HAP-1 (cell line): Measurements from ENCODE around the gene CLCNKB.
A peak's percentile ranks its signal among the peaks of the same experiment; 100 is the strongest.

Experiments
- DNase-seq, 2 experiments: peaks; one replicate each; pipeline ENCODE4 v3.0.0-alpha.2; 2016 to 2020; ENCODE audit warnings: low spot score in 2 of 2
- H3K27me3 ChIP-seq: fragments of 250-450 bp; sonication (Bioruptor Pico); 2 replicates; pipeline ENCODE4 v1.5.1; 2020; ENCODE audit warnings: low read depth, mild to moderate bottlenecking, moderate library complexity
- H3K36me3 ChIP-seq: fragments of 250-450 bp; sonication (Bioruptor Pico); replicated peaks from 2 replicates; pipeline ENCODE4 v1.5.1; 2020; ENCODE audit warnings: mild to moderate bottlenecking
- H3K4me1 ChIP-seq: fragments of 250-450 bp; sonication (Bioruptor Pico); 2 replicates; pipeline ENCODE4 v1.5.1; 2020; ENCODE audit warnings: mild to moderate bottlenecking
- H3K4me3 ChIP-seq: fragments of 250-450 bp; sonication (Bioruptor Pico); 2 replicates; pipeline ENCODE4 v1.5.1; 2020; ENCODE audit warnings: mild to moderate bottlenecking, moderate library complexity
- H3K9me3 ChIP-seq: fragments of 250-450 bp; sonication (Bioruptor Pico); 2 replicates; pipeline ENCODE4 v1.5.1; 2020; ENCODE audit warnings: mild to moderate bottlenecking, moderate library complexity
- in situ Hi-C: fragments of 300-500 bp; cut with MboI; formaldehyde crosslinking; loops from 3 replicates; pipeline ENCODE4 v1.14.3; 2020; ENCODE audit warnings: low sequenced_read_pairs, inconsistent platforms, mixed read lengths

Gene CLCNKB

GRCh38 chr1:16075337-16076030 is 31.9 kb downstream of the CLCNKB start:
- no peaks in the 10 kb centered on the region for H3K27me3 ChIP-seq
- DNase-seq = no peak
- peaks cover 5% of the 10 kb centered on the region for H3K4me1 ChIP-seq
- in situ Hi-C loops = loop anchor here (10.0 kb wide), 1 partner anchor 289 kb away; the partner anchor contains the start of gene SZRD1
- H3K36me3 ChIP-seq = no peaks in the 10 kb centered on the region
- H3K4me3 ChIP-seq = no peak overlapping the region
- no peaks in the 10 kb centered on the region for H3K9me3 ChIP-seq

GRCh38 chr1:16076031-16076864 is 32.7 kb downstream of the CLCNKB start:
- in situ Hi-C loops = loop anchor here (10.0 kb wide), 1 partner anchor 289 kb away; the partner anchor contains the start of gene SZRD1
- Histone ChIP-seq H3K9me3 (no peaks in the 10 kb centered on the region), H3K4me3 (no peak overlapping the region), H3K4me1 (peaks cover 5% of the 10 kb centered on the region), H3K27me3 (no peaks in the 10 kb centered on the region), H3K36me3 (no peaks in the 10 kb centered on the region)
- DNase-seq = no peak

GRCh38 chr1:16076865-16077238 is 33.3 kb downstream of the CLCNKB start:
- Histone ChIP-seq H3K4me1 (peaks cover 5% of the 10 kb centered on the region), H3K4me3 (no peak overlapping the region), H3K9me3 (no peaks in the 10 kb centered on the region), H3K27me3 (no peaks in the 10 kb centered on the region), H3K36me3 (no peaks in the 10 kb centered on the region)
- in situ Hi-C loops = loop anchor here (10.0 kb wide), 1 partner anchor 288 kb away; the partner anchor contains the start of gene SZRD1
- no peak for DNase-seq

GRCh38 chr1:16077406-16078245 is 34.0 kb downstream of the CLCNKB start:
- no peak overlapping the region for H3K4me3 ChIP-seq
- no peaks in the 10 kb centered on the region for H3K9me3 ChIP-seq
- DNase-seq = no peak
- in situ Hi-C loops = loop anchor here (10.0 kb wide), 1 partner anchor 287 kb away; the partner anchor contains the start of gene SZRD1
- no peaks in the 10 kb centered on the region for H3K36me3 ChIP-seq
- peaks cover 5% of the 10 kb centered on the region for H3K4me1 ChIP-seq
- H3K27me3 ChIP-seq = no peaks in the 10 kb centered on the region

- Histone ChIP-seq H3K27me3 (no peaks in the 10 kb centered on the region), H3K9me3 (no peaks in the 10 kb centered on the region), H3K4me3 (no peak overlapping the region), H3K36me3 (no peaks in the 10 kb centered on the region), H3K4me1 (no peaks in the 10 kb centered on the region)
- in situ Hi-C loops = loop anchor here (10.0 kb wide), 1 partner anchor 286 kb away; the partner anchor contains the start of gene SZRD1
- peak; percentile 76 to 88 for DNase-seq
Measured at GRCh38 chr1:16078925-16079656, 35.5 kb downstream of the CLCNKB start.

- no peaks in the 10 kb centered on the region for H3K9me3 ChIP-seq
- H3K4me1 ChIP-seq = no peaks in the 10 kb centered on the region
- in situ Hi-C loops = loop anchor here (5.0 kb wide), 1 partner anchor 102 kb away; no protein-coding TSS in a partner anchor
- no peak for DNase-seq
- no peak overlapping the region for H3K4me3 ChIP-seq
- no peaks in the 10 kb centered on the region for H3K27me3 ChIP-seq
- no peaks in the 10 kb centered on the region for H3K36me3 ChIP-seq
Measured at GRCh38 chr1:16080422-16081150, 37.0 kb downstream of the CLCNKB start.

GRCh38 chr1:16081636-16082035 is 38.1 kb downstream of the CLCNKB start:
- Histone ChIP-seq H3K9me3 (no peaks in the 10 kb centered on the region), H3K36me3 (no peaks in the 10 kb centered on the region), H3K27me3 (no peaks in the 10 kb centered on the region), H3K4me1 (no peaks in the 10 kb centered on the region), H3K4me3 (no peak overlapping the region)
- in situ Hi-C loops = loop anchor here (5.0 kb wide), 1 partner anchor 101 kb away; no protein-coding TSS in a partner anchor
- no peak for DNase-seq

- in situ Hi-C loops = loop anchor here (5.0 kb wide), 1 partner anchor 100 kb away; no protein-coding TSS in a partner anchor
- no peaks in the 10 kb centered on the region for H3K4me1 ChIP-seq
- H3K4me3 ChIP-seq = no peak overlapping the region
- no peaks in the 10 kb centered on the region for H3K27me3 ChIP-seq
- no peaks in the 10 kb centered on the region for H3K36me3 ChIP-seq
- DNase-seq = peak; percentile 37 to 87
- H3K9me3 ChIP-seq = no peaks in the 10 kb centered on the region
Measured at GRCh38 chr1:16082283-16083038, 38.9 kb downstream of the CLCNKB start.

GRCh38 chr1:16083486-16083885 is 39.9 kb downstream of the CLCNKB start:
- in situ Hi-C loops = loop anchor here (5.0 kb wide), 1 partner anchor 99 kb away; no protein-coding TSS in a partner anchor
- H3K27me3 ChIP-seq = no peaks in the 10 kb centered on the region
- no peaks in the 10 kb centered on the region for H3K36me3 ChIP-seq
- H3K4me1 ChIP-seq = no peaks in the 10 kb centered on the region
- no peak overlapping the region for H3K4me3 ChIP-seq
- no peak for DNase-seq
- H3K9me3 ChIP-seq = no peaks in the 10 kb centered on the region

GRCh38 chr1:16085522-16085921 is 41.9 kb downstream of the CLCNKB start:
- no peaks in the 10 kb centered on the region for H3K36me3 ChIP-seq
- H3K27me3 ChIP-seq = no peaks in the 10 kb centered on the region
- H3K4me1 ChIP-seq = no peaks in the 10 kb centered on the region
- in situ Hi-C loops = no loop called here
- H3K9me3 ChIP-seq = no peaks in the 10 kb centered on the region
- no peak for DNase-seq
- H3K4me3 ChIP-seq = no peak overlapping the region

- no peaks in the 10 kb centered on the region for H3K4me1 ChIP-seq
- in situ Hi-C loops = no loop called here
- DNase-seq = no peak
- no peaks in the 10 kb centered on the region for H3K27me3 ChIP-seq
- H3K9me3 ChIP-seq = no peaks in the 10 kb centered on the region
- H3K36me3 ChIP-seq = no peaks in the 10 kb centered on the region
- H3K4me3 ChIP-seq = no peak overlapping the region
Measured at GRCh38 chr1:16087733-16088132, 44.2 kb downstream of the CLCNKB start.
